ENCODE data around the gene ZDHHC4.
"Not testable (repeated sequence)": the region's sequence is repeated elsewhere in the genome, so short reads cannot be mapped to it uniquely, and the experiment has no call there.

ZDHHC4 gene

DNA sequence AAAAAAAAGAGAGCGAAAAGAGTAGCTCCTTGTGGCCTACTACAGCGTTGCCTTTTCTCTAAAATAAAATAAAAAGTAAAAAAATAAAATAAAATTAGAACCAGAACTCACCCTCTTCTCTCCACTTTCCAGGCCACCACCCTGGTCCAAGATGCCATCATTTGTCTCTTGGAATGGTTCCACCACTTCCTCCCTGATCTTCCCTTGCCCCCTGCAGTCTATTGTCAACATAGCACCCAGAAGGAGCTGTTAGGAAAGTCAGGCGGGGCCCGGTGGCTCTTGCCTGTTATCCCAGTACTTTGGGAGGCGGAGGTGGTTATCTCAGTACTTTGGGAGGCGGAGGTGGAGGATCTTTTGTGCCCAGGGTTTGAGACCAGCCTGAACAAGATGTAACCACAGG, 18.4 kb upstream of the ZDHHC4 start:
- peak; percentile 71 for DNase-seq
- in situ Hi-C loops (cut with MboI; ENCODE audit: low pct_unique_long_range_greater_than_20kb, low sequenced_read_pairs) = no loop called here

DNA sequence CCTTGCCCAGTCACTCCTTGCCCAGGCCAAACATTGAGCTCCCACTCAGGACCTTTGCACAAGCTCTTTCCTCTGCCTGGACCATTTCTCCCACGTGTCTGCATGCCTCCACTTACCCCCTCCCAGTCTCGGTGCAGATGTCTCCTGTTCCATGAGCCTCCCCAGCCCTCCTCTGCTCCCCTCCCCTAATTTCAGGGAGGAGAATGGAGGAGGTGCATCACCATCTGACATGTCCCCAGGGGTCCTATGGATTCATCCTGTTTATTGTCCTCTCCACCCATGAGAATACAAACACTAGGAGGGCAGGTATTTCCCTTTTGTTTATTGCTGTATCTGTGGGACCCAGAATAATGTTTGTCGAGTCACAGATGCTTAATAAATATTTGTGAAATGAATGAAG, 17.4 kb upstream of the ZDHHC4 start:
- DNase-seq = no peak
- in situ Hi-C loops (cut with MboI; ENCODE audit: low pct_unique_long_range_greater_than_20kb, low sequenced_read_pairs) = no loop called here

DNA sequence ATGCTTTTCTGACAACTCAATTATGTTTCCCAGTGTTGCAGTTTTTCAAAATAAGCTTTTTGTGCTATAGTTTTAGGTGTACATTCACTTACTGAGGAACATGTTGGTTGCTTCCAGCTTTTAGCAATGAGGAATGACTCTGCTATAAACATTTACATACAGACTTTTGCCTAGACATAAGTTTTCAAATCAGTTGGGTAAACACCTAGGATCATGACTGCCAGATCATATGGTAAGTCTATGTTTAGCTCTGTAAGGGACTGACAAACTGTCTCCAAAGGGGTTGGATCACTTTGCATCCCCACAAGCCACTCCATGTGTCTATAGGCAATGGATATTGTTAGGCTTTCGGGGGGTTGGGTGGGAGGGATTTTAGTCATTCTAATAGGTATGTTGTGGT, 15.1 kb upstream of the ZDHHC4 start:
- in situ Hi-C loops (cut with MboI; ENCODE audit: low pct_unique_long_range_greater_than_20kb, low sequenced_read_pairs) = no loop called here
- no peak for DNase-seq

DNA sequence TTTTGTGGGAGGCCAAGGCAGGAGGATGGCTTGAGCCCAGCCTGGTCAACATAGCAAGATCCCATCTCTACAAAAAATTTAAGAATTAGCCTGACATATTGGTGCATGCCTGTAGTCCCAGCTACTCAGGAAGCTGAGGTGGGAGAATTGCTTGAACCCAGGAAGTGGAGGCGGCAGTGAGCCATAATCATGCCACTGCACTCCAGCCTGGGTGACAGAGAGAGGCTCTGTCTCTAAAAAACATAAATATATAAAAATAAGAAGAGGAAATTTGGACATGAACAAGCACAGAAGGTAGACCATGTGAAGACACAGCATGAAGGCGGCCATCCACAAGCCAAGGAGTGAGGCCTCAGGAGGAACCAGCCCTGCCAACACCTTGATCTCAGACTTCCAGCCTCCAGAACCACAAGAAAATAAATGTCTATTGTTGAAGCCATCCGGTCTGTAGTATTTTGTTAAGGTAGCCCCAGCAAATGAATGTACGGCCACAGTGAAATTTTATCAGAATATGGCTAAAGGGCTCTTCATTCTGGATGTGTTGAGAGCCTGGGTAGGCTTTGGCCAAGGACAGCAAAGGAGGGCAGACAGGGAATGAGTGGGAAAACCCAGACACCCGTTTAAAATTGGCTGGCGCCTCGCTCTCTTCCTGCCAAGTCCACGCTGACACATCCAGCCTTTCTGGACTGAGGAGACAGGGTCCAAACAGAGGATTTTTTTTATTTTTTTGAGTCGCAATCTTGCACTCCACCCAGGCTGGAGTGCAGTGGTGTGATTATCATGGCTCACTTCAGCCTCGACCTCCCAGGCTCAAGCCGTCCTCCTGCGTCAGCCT, 13.1 kb upstream of the ZDHHC4 start:
- DNase-seq = no peak
- in situ Hi-C loops (cut with MboI; ENCODE audit: low pct_unique_long_range_greater_than_20kb, low sequenced_read_pairs) = no loop called here

DNA sequence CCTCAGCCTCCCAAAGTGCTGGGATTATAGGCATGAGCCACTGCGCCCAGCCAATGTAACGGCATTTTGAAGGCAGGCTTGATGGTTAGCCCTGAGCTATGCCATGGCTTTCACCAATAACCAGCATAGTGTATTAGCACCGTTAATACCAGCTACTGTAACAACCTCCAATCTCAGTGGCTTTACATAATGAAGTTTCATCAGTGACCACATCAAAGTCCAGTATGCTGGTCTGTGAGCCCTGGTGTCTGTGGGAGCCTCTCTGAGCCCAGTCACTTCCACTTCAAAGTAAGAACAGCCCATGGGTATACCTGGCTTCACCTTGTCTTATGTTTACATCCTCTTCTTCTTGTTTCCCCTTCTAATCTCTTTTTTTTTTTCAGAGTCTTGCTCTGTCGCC, 11.6 kb upstream of the ZDHHC4 start:
- no peak for DNase-seq
- in situ Hi-C loops (cut with MboI; ENCODE audit: low pct_unique_long_range_greater_than_20kb, low sequenced_read_pairs) = no loop called here

DNA sequence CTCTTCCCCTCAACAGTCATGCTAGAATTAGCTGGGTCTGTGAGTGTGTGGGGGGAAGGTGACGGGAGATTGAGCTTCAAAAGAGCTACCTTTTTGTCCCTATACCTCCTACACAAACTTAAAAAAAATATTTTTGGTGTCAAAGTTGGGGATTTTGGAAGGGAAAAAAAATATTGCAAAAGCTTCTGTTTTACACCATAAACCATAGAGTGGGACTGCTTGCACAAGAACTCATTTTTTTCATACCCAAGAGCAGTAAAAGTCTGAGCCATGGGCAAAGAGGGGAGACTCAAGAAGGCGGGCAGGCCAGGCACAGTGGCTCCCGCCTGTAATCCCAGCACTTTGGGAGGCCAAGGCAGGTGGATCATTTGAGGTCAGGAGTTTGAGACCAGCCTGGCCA, 9.4 kb upstream of the ZDHHC4 start:
- in situ Hi-C loops (cut with MboI; ENCODE audit: low pct_unique_long_range_greater_than_20kb, low sequenced_read_pairs) = no loop called here
- no peak for DNase-seq

DNA sequence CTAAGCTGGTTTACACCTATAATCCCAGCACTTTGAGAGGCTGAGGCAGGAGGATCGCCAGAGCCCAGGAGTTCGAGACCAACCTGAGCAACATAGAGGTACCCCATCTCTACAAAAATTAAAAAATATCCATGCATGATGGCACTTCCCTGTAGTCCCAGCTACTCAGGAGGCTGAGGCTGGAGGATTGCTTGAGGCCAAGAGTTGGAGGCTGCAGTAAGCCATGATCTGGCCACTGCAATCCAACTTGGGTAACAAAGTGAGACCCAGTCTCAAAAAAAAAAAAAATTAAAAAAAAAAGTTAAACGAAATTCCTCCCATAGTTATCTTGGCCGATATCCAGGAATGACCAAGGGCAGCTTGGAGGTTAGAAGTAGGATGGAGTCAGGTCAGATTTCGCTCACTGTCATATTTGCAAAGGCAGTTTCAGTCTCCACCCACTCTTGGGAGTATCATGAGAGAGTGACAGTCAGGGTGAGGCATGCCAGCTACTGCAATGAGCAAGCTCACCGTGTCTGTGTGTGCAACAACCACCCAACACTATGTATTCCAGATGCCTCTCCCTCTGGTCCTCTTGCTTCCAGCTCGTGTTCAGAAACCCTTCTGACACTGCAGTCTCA, 6.0 kb upstream of the ZDHHC4 start:
- in situ Hi-C loops (cut with MboI; ENCODE audit: low pct_unique_long_range_greater_than_20kb, low sequenced_read_pairs) = no loop called here
- no peak for DNase-seq

DNA sequence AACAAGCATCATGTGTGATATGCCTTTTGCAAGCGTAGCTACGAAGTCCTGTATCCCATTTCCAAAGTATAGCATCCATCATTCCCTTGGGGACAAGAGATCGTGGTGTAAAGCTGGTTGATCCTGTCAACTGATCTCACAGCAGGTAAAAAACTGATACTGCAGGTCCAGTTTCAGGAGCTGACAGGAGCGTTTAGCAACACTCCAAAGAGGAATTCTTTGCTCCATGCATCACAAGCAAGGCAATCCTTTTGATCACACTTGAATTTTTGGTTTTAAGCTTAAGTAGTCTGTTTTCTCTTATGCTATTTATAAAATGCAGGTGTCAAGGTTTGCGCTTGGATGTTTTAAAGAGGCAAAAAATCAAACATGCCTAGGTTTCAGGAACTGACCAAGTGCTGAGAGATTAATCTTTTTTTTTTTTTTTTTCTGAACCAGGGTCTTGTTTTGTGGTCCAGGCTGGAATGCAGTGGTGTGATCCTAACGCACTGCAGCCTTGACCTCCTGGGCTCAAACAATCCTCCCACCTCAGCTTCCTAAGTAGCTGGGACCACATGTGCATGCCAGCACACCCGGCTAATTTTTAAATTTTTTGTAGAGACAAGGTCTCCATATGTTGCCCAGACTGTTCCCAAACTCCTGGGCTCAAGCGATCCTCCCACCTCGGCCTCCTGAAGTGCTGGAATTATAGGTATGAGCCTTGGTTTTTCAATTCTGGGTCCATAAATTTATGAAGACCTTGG, 1.8 kb upstream of the ZDHHC4 start:
- in situ Hi-C loops (cut with MboI; ENCODE audit: low pct_unique_long_range_greater_than_20kb, low sequenced_read_pairs) = no loop called here

DNA sequence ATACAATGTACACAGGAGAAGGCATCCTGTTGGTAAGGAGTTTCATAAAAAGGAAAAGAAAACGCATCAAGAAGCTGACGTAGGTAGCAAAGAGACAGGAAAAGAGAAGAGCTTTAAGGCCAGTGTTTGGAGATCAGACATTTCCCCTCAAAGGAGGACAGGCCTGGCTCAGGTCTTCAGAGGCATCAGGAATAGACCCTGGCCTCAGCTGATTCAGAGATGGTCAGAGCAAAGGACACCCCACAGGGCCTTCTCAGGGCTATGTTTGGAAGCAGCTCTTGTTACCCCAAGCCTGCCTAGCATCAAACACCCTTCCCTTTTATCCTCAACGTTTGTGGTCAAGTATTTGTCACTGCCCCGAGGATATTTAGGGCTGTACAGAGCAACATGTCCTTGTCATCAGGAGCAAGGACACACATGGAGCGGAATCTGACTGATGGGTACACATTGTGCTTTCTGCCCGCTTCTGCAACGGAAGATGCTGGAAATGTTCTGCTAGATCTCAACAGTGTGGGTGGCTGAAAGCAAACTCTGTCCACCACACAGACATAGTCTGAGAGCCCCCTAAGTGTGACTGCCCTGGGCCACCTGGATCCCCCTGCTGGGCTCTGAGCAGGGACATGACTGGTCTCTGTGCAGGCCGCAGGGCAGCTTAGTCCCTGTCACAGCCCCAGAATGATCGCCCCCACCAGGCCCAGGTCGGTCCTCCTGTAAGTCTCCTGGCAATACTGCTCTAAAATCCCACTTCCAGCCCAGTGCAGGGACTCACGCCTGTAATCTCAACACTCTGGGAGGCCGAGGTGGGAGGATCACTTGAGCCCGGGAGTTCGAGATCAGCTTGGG, 1.0 kb upstream of the ZDHHC4 start:
- no peak for DNase-seq

More for the DNA sequence above, 1.8 kb upstream of the ZDHHC4 start:
- no peak for DNase-seq

DNA sequence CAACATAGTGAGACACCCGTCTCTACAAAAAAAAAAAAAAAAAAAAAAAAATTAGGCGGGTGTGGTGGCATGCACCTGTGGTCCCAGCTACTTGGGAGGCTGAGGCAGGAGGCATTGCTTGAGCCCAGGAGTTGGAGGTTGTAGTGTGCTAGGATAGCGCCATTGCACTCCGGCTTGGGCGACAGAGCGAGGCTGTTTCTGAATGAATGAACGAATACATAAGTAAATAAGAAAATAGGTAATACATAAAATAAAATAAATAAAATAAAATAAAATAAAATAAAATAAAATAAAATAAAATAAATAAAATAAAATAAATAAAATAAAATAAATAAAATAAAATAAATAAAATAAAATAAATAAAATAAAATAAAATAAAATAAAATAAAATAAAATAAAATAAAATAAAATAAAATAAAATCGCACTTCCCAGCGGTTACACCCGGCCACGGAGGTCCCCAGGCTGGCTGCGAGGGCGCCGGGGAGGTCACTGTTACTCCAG, 336 bp upstream of the ZDHHC4 start:
- in situ Hi-C loops (cut with MboI; ENCODE audit: low pct_unique_long_range_greater_than_20kb, low sequenced_read_pairs) = not testable (repeated sequence)
- peak; percentile 42 for DNase-seq

More for the DNA sequence above, 1.0 kb upstream of the ZDHHC4 start:
- in situ Hi-C loops (cut with MboI; ENCODE audit: low pct_unique_long_range_greater_than_20kb, low sequenced_read_pairs) = no loop called here

DNA sequence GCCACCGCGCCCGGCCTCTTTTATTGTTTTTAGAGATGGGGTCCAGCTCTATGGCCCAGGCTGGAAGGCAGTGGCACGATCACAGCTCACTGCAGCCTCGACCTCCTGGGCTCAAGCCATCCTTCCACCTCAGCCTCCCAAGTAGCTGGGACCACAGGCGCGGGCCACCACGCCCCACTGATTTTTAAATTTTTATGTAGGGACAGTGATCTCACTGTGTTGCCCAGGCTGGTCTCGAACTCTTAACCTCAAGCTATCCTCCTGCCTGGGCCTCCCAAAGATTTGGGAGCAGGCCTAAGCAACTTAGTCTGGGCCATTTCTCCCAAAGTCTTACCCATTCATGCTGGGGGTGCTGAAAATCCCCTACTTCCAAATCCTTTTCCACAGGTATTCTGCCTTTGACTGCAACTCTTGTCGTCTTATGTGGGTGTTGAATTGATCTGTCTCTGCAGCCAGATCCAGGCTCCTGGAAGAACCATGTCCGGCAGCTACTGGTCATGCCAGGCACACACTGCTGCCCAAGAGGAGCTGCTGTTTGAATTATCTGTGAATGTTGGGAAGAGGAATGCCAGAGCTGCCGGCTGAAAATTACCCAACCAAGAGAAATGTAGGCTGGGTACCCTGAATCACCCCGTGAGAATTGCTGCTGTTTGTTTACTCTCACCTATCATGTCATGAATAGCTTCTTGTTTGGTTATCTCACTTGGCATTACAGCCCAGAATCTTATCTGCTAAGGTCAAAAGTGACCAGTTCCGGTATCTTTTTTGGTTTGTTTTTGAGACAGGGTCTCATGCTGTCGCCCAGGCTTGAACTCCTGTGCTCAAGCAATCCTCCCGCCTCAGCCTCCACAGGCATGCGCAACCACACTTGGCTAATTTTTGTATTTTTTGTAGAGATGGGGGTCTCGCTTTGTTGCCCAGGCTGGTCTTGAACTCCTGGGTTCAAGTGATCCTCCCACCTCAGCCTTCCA, 1.1 kb downstream of the ZDHHC4 start:
- in situ Hi-C loops (cut with MboI; ENCODE audit: low pct_unique_long_range_greater_than_20kb, low sequenced_read_pairs) = no loop called here
- DNase-seq = no peak

DNA sequence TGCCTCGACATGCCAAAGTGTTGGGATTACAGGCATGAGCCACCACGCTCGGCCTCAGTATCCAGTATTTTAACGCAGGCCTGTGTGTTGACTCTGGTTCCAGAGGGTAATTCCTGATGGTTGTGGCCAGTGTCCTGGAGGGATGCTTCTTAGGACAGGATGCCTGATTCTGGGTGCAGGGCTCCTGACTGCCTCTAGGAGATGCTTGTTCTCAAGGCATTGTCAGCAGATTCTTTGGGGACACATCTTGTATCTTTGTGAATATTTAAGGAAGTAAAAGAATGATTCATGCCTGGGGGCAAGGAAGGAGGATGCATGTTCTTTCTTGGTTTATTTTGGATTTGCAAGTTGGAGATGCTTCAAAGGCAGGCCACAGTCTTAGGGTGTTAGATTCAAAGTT, 2.2 kb downstream of the ZDHHC4 start:
- peak; percentile 37 for DNase-seq
- in situ Hi-C loops (cut with MboI; ENCODE audit: low pct_unique_long_range_greater_than_20kb, low sequenced_read_pairs) = no loop called here

DNA sequence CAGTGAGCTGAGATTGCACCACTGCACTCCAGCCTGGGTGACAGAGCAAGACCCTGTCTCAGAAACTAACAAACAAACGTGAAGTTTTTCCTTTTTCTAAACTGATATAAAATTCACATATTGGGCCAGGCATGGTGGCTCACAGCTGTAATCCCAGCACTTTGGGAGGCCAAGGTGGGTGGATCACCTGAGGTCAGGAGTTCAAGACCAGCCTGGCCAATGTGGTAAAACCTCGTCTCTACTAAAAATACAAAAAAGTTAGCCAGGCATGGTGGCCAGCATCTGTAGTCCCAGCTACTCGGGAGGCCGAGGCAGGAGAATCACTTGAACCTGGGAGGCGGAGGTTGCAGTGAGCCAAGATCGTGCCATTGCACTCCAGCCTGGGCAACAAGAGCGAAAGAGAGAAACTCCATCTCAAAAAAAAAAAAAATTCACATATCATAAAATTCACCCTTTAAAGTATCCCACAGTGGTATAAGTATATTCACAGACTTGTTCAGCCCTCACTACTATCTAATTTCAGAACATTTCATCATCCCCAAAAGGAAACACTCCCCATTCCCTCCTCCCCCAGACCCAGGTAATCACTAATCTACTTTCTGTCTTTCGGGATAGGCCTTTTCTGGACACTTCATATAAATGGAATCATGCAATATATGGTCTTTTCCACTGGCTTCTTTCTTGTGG, 8.6 kb downstream of the ZDHHC4 start:
- DNase-seq; in situ Hi-C loops (cut with MboI; ENCODE audit: low pct_unique_long_range_greater_than_20kb, low sequenced_read_pairs): not testable (repeated sequence)

DNA sequence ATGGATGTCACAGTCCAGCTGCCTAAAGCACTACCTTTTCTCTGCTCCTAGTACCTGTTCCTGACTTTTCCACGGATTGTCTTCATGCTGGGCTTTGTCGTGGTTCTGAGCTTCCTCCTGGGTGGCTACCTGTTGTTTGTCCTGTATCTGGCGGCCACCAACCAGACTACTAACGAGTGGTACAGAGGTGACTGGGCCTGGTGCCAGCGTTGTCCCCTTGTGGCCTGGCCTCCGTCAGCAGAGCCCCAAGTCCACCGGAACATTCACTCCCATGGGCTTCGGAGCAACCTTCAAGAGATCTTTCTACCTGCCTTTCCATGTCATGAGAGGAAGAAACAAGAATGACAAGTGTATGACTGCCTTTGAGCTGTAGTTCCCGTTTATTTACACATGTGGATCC, 11.3 kb downstream of the ZDHHC4 start:
- no peak for DNase-seq

DNA sequence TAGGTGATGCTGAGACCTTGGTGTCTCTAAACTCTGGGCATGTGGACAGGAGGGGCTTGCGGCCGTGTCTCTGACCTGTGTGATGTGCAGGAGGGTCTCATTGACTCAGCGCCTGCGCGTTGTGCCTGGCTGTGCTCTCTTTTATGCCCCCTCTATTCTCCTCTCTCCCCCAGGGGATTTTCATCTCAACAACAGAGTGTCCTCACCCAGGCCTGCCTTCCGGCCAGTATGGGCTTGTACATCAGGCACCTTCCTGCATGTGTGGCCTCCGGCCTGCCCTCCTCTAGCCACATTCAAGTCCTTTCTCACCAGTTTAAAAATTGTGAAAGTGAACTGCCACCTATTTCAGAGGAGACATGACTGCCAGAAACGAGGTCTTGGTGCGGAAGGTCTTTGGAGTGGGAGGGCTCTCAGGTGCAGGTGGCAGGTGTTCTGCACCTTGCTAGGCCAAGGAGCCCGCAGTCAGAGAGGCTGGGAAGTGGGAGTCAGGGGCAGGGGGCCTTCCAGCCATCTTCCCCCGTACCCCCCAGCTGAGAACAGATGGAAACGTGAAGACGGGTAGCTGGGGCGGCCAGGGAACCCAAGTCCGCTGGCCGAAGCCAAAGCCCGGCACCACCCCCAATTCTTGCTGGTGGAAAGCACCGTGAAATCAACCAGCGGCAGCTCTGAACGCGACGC, 12.0 kb downstream of the ZDHHC4 start:
- in situ Hi-C loops (cut with MboI; ENCODE audit: low pct_unique_long_range_greater_than_20kb, low sequenced_read_pairs) = no loop called here
- no peak for DNase-seq

More for the DNA sequence above, 11.3 kb downstream of the ZDHHC4 start:
- in situ Hi-C loops (cut with MboI; ENCODE audit: low pct_unique_long_range_greater_than_20kb, low sequenced_read_pairs) = no loop called here

DNA sequence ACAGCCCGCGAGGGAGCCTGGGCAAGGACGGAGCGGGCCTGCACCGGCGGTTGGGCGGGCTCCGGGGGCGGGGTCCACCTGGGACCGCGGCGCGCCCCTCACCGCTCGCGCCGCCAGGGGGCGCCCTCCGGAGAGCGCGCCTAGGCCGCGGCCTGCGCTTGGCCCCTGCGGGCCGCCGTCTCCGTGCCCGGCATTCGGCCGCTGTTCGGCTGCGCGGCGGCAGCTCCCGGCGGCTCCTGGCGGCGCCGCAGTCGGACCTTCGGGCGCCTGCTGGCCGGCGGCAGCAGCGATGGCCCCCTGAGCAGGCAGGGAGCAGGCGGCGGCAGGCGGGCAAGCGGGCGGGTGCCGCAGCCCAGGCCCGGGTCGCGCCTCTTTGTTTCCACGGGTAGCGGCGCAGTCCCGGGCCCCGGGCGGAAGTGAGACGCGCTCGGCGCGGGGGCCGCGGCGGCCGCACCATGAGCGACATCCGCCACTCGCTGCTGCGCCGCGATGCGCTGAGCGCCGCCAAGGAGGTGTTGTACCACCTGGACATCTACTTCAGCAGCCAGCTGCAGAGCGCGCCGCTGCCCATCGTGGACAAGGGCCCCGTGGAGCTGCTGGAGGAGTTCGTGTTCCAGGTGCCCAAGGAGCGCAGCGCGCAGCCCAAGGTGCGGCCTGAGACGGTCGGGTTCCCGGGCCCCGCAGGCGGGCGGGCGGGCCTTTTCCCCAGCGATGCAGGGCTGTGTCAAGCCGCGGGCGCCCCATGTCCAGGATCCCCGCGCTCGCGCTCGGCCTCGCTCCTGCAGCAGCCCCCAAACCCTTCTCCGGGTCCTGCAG, 12.8 kb downstream of the ZDHHC4 start, which contains the start of gene INTS15:
TSS of gene INTS15 (plus strand) at position 193 of the 816 bp plus-strand sequence. CDS start at position 456, 263 bp downstream.
- in situ Hi-C loops (cut with MboI; ENCODE audit: low pct_unique_long_range_greater_than_20kb, low sequenced_read_pairs) = no loop called here
- peak; percentile 74 for DNase-seq

Measured in KBM-7 (cell line).